ENCODE measurements around the gene MFN1.

GRCh38 chr3:179304605-179305004 lies 42.9 kb upstream of the MFN1 start:
- no peak for TF ChIP-seq POLR2AphosphoS5 (IDR thresholded peaks at IDR 0.05; ENCODE audit: low read depth, low read length)
- TF ChIP-seq TAF1 (IDR thresholded peaks at IDR 0.05; ENCODE audit: borderline replicate concordance, insufficient read depth, low read length), result no peak
- TF ChIP-seq REST (IDR thresholded peaks at IDR 0.05; ENCODE audit: insufficient read depth in 1 of 2, low read depth in 2 of 2, low read length in 2 of 2), result no peak
- no peak for TF ChIP-seq SIN3A (IDR thresholded peaks at IDR 0.05; ENCODE audit: borderline replicate concordance, insufficient read depth, low read length)
- TF ChIP-seq FOXP2 (optimal IDR thresholded peaks at IDR 0.05; ENCODE audit: borderline replicate concordance, extremely low read depth, extremely low read length, insufficient read depth), result no peak

Data from PFSK-1 (cell line).